HUES48 (cell line): ENCODE measurements around the gene PHKB.

Source experiments
- H3K27ac ChIP-seq: one replicate; pipeline ENCODE4 v1.7.0; 2013; ENCODE audit warnings: low read depth, low read length, inconsistent platforms
- H3K27me3 ChIP-seq: 2 replicates; pipeline ENCODE4 v1.6.1; 2013; ENCODE audit warnings: mild to moderate bottlenecking, low read length; ENCODE audit not compliant: control insufficient read depth, insufficient read depth
- H3K36me3 ChIP-seq: 2 replicates; pipeline ENCODE4 v1.6.1; 2013; ENCODE audit warnings: low read length; ENCODE audit not compliant: control insufficient read depth, insufficient read depth
- H3K4me1 ChIP-seq: 2 replicates; pipeline ENCODE4 v1.6.1; 2013; ENCODE audit warnings: mild to moderate bottlenecking, low read length; ENCODE audit not compliant: control insufficient read depth, insufficient read depth
- H3K4me3 ChIP-seq: 2 replicates; pipeline ENCODE4 v1.5.1; 2013; ENCODE audit warnings: mild to moderate bottlenecking, low read depth, low read length
- H3K9ac ChIP-seq: 2 replicates; pipeline ENCODE4 v1.6.1; 2013; ENCODE audit warnings: mild to moderate bottlenecking, low read depth, low read length, moderate library complexity
- H3K9me3 ChIP-seq: 2 replicates; pipeline ENCODE4 v1.6.1; 2013; ENCODE audit warnings: low read length; ENCODE audit not compliant: control insufficient read depth, insufficient read depth

The PHKB gene

GRCh38 chr16:47729701-47730100 lies 268.6 kb downstream of the PHKB start:
- Histone ChIP-seq H3K4me3 (no peak overlapping the region), H3K9me3 (no peaks in the 10 kb centered on the region), H3K27me3 (no peaks in the 10 kb centered on the region), H3K9ac (no peak overlapping the region), H3K27ac (no peak overlapping the region), H3K4me1 (peaks cover 27% of the 10 kb centered on the region), H3K36me3 (no peaks in the 10 kb centered on the region)

GRCh38 chr16:47731252-47731651 lies 270.1 kb downstream of the PHKB start:
- H3K27ac ChIP-seq = no peak overlapping the region
- no peaks in the 10 kb centered on the region for H3K36me3 ChIP-seq
- H3K4me1 ChIP-seq = peaks cover 30% of the 10 kb centered on the region
- H3K4me3 ChIP-seq = no peak overlapping the region
- H3K9me3 ChIP-seq = no peaks in the 10 kb centered on the region
- H3K9ac ChIP-seq = no peak overlapping the region
- no peaks in the 10 kb centered on the region for H3K27me3 ChIP-seq

GRCh38 chr16:47732122-47732521 lies 271.0 kb downstream of the PHKB start:
- Histone ChIP-seq H3K4me1 (peaks cover 30% of the 10 kb centered on the region), H3K9ac (no peak overlapping the region), H3K9me3 (no peaks in the 10 kb centered on the region), H3K4me3 (no peak overlapping the region), H3K27ac (peak overlapping the region; percentile 57), H3K27me3 (no peaks in the 10 kb centered on the region), H3K36me3 (no peaks in the 10 kb centered on the region)

- peak overlapping the region; percentile 57 for H3K27ac ChIP-seq
- H3K4me1 ChIP-seq = peaks cover 30% of the 10 kb centered on the region
- no peaks in the 10 kb centered on the region for H3K36me3 ChIP-seq
- no peak overlapping the region for H3K9ac ChIP-seq
- H3K27me3 ChIP-seq = no peaks in the 10 kb centered on the region
- no peaks in the 10 kb centered on the region for H3K9me3 ChIP-seq
- H3K4me3 ChIP-seq = no peak overlapping the region
These were observed 271.5 kb downstream of the PHKB start for GRCh38 chr16:47732523-47733111.

GRCh38 chr16:47734081-47734857 lies 273.1 kb downstream of the PHKB start:
- no peaks in the 10 kb centered on the region for H3K27me3 ChIP-seq
- H3K27ac ChIP-seq = no peak overlapping the region
- no peak overlapping the region for H3K9ac ChIP-seq
- H3K9me3 ChIP-seq = 0 out of 2 replicates have a peak, but pooled peaks cover 4% of the 10 kb centered on the region
- H3K4me1 ChIP-seq = peaks cover 30% of the 10 kb centered on the region
- no peak overlapping the region for H3K4me3 ChIP-seq
- no peaks in the 10 kb centered on the region for H3K36me3 ChIP-seq

GRCh38 chr16:47734987-47735594 lies 274.0 kb downstream of the PHKB start:
- 0 out of 2 replicates have a peak, but pooled peaks cover 4% of the 10 kb centered on the region for H3K9me3 ChIP-seq
- H3K9ac ChIP-seq = no peak overlapping the region
- H3K4me3 ChIP-seq = no peak overlapping the region
- H3K36me3 ChIP-seq = no peaks in the 10 kb centered on the region
- H3K27me3 ChIP-seq = no peaks in the 10 kb centered on the region
- no peak overlapping the region for H3K27ac ChIP-seq
- H3K4me1 ChIP-seq = peaks cover 30% of the 10 kb centered on the region

GRCh38 chr16:47750371-47750770 lies 289.2 kb downstream of the PHKB start:
- Histone ChIP-seq H3K4me1 (peaks cover 8% of the 10 kb centered on the region; the same call in 1 of the 2 replicates), H3K4me3 (no peak overlapping the region), H3K9ac (no peak overlapping the region), H3K27ac (no peak overlapping the region), H3K36me3 (no peaks in the 10 kb centered on the region), H3K27me3 (no peaks in the 10 kb centered on the region), H3K9me3 (no peaks in the 10 kb centered on the region)
